Neural progenitor cell (in vitro differentiated cells): ENCODE measurements around the gene RANBP2. TPM values are rescaled to one million over a fixed set of nuclear protein-coding genes. Genes with fewer than 3 reads are reported as not detected.

Source experiments
- DNase-seq: peaks from one replicate; pipeline ENCODE4 v3.0.0-alpha.2; 2016; ENCODE audit warnings: low spot score
- H2AFZ ChIP-seq: fragments of 200-600 bp; sonication (generic); replicated peaks from 2 replicates; pipeline ENCODE4 v1.6.1; 2016; ENCODE audit warnings: antibody characterized with exemption
- H3F3A ChIP-seq: fragments of 200-600 bp; sonication (generic); 2 replicates; pipeline ENCODE4 v1.6.1; 2016; ENCODE audit warnings: antibody characterized with exemption, low read depth
- H3K27ac ChIP-seq: fragments of 200-600 bp; sonication (generic); 2 replicates; pipeline ENCODE4 v1.5.1; 2016; ENCODE audit warnings: mild to moderate bottlenecking
- H3K27me3 ChIP-seq: fragments of 200-600 bp; sonication (generic); 2 replicates; pipeline ENCODE4 v1.6.1; 2016; ENCODE audit warnings: mild to moderate bottlenecking, moderate library complexity
- H3K36me3 ChIP-seq: fragments of 200-600 bp; sonication (generic); 2 replicates; pipeline ENCODE4 v1.5.1; 2016
- H3K4me1 ChIP-seq: fragments of 200-600 bp; sonication (generic); 2 replicates; pipeline ENCODE4 v1.6.1; 2016; ENCODE audit warnings: mixed run types
- H3K4me2 ChIP-seq: fragments of 200-600 bp; sonication (generic); 2 replicates; pipeline ENCODE4 v1.6.1; 2016
- H3K4me3 ChIP-seq: fragments of 200-600 bp; sonication (generic); 2 replicates; pipeline ENCODE4 v1.5.1; 2016
- H3K79me2 ChIP-seq: fragments of 200-600 bp; sonication (generic); 2 replicates; pipeline ENCODE4 v1.6.1; 2016; ENCODE audit warnings: low read depth
- H3K9ac ChIP-seq: fragments of 200-600 bp; sonication (generic); 2 replicates; pipeline ENCODE4 v1.6.1; 2016
- H3K9me3 ChIP-seq: fragments of 200-600 bp; sonication (generic); 2 replicates; pipeline ENCODE4 v1.5.1; 2016; ENCODE audit warnings: low read depth
- H4K20me1 ChIP-seq: fragments of 200-600 bp; sonication (generic); 2 replicates; pipeline ENCODE4 v1.6.1; 2016; ENCODE audit warnings: low read depth
- H3K27ac Mint-ChIP-seq: 3 replicates; pipeline ENCODE4 v1.8.0; 2021; ENCODE audit warnings: mixed read lengths
- H3K27me3 Mint-ChIP-seq: 2 replicates; pipeline ENCODE4 v1.8.0; 2022; ENCODE audit warnings: low read depth, mild to moderate bottlenecking, inconsistent platforms, moderate library complexity, mixed read lengths; ENCODE audit not compliant: insufficient read depth
- H3K36me3 Mint-ChIP-seq: 3 replicates; pipeline ENCODE4 v1.8.0; 2021; ENCODE audit warnings: mixed read lengths
- H3K4me1 Mint-ChIP-seq: 3 replicates; pipeline ENCODE4 v1.8.0; 2021; ENCODE audit warnings: mixed read lengths
- H3K4me3 Mint-ChIP-seq: 3 replicates; pipeline ENCODE4 v1.8.0; 2021; ENCODE audit warnings: mild to moderate bottlenecking, moderate library complexity, mixed read lengths
- H3K9me3 Mint-ChIP-seq: 3 replicates; pipeline ENCODE4 v1.8.0; 2020; ENCODE audit warnings: mixed read lengths
- EZH2 ChIP-seq: fragments of 200-600 bp; sonication (generic); IDR thresholded peaks from 2 replicates; pipeline ENCODE4 v1.6.1; 2017; ENCODE audit warnings: antibody characterized with exemption, mild to moderate bottlenecking, moderate library complexity
- EZH2phosphoT487 ChIP-seq: fragments of 200-600 bp; sonication (generic); IDR thresholded peaks from 2 replicates; pipeline ENCODE4 v1.6.1; 2017; ENCODE audit warnings: antibody characterized with exemption
- total RNA-seq: library from RNA; depleted of rRNA; stranded (reverse); fragments of >200 nt; gene quantifications from 2 replicates; pipeline ENCODE4 v1.2.3, GENCODE V29; 2015; ENCODE audit warnings: low replicate concordance
- TF ChIP-seq, protein P1 (sequence below): fragments of 200-600 bp; sonication (generic); IDR thresholded peaks from 2 replicates; pipeline ENCODE4 v1.5.1; 2017; ENCODE audit warnings: antibody characterized with exemption, mild to moderate bottlenecking

The RANBP2 gene
- total RNA-seq, 1 donor from 2014 or later, result 109 TPM

GRCh38 chr2:108778857-108779256 lies 59.6 kb downstream of the RANBP2 start:
- Histone ChIP-seq H3K36me3 (peaks cover 22% of the 10 kb centered on the region), H3K4me2 (no peak overlapping the region), H3F3A (peaks cover 8% of the 10 kb centered on the region), H3K27me3 (no peaks in the 10 kb centered on the region), H4K20me1 (no peaks in the 10 kb centered on the region), H3K9me3 (no peaks in the 10 kb centered on the region), H3K27ac (no peak overlapping the region), H3K9ac (no peak overlapping the region), H3K4me1 (no peaks in the 10 kb centered on the region), H3K79me2 (peaks cover 2% of the 10 kb centered on the region), H3K4me3 (no peak overlapping the region), H2AFZ (no peak overlapping the region)
- TF ChIP-seq EZH2, result no peak
- TF ChIP-seq EZH2phosphoT487, result no peak
- TF ChIP-seq, protein P1, sequence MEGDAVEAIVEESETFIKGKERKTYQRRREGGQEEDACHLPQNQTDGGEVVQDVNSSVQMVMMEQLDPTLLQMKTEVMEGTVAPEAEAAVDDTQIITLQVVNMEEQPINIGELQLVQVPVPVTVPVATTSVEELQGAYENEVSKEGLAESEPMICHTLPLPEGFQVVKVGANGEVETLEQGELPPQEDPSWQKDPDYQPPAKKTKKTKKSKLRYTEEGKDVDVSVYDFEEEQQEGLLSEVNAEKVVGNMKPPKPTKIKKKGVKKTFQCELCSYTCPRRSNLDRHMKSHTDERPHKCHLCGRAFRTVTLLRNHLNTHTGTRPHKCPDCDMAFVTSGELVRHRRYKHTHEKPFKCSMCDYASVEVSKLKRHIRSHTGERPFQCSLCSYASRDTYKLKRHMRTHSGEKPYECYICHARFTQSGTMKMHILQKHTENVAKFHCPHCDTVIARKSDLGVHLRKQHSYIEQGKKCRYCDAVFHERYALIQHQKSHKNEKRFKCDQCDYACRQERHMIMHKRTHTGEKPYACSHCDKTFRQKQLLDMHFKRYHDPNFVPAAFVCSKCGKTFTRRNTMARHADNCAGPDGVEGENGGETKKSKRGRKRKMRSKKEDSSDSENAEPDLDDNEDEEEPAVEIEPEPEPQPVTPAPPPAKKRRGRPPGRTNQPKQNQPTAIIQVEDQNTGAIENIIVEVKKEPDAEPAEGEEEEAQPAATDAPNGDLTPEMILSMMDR, result no peak
- no peak for DNase-seq
- no peaks in the 10 kb centered on the region for H3K9me3 Mint-ChIP-seq
- peaks cover 22% of the 10 kb centered on the region for H3K36me3 Mint-ChIP-seq
- no peak overlapping the region for H3K27ac Mint-ChIP-seq
- no peak overlapping the region for H3K4me3 Mint-ChIP-seq
- H3K27me3 Mint-ChIP-seq, result no peaks in the 10 kb centered on the region
- no peaks in the 10 kb centered on the region for H3K4me1 Mint-ChIP-seq

DNA sequence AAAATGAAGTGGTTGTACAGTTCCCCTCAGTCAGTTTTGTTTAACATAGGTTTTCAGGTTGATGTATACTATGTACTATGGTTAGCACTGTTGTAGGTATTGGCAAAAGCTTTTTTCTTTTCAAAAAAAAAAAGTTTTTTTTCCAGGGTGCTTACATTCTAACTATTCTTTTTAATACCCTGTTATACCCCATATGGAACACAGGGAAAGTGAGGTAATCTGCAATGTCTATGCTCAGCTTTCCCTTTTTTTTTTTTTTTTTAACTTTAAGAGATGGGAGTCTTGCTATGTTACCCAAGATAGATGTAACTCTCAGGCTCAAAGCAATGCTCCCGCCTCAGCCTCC lies 66.7 kb downstream of the RANBP2 start:
- no peak for DNase-seq
- no peak overlapping the region for H2AFZ ChIP-seq
- no peaks in the 10 kb centered on the region for H3K9me3 ChIP-seq
- Mint-ChIP-seq H3K27me3 (peaks cover 2% of the 10 kb centered on the region), H3K36me3 (peaks cover 26% of the 10 kb centered on the region), H3K27ac (no peak overlapping the region), H3K4me3 (peak overlapping the region; percentile 99), H3K9me3 (no peaks in the 10 kb centered on the region), H3K4me1 (peaks cover 15% of the 10 kb centered on the region)
- peaks cover 42% of the 10 kb centered on the region for H3K79me2 ChIP-seq
- peaks cover 6% of the 10 kb centered on the region for H3K4me1 ChIP-seq
- H4K20me1 ChIP-seq, result no peaks in the 10 kb centered on the region
- H3K9ac ChIP-seq, result no peak overlapping the region
- no peak for TF ChIP-seq EZH2
- no peak for TF ChIP-seq EZH2phosphoT487
- TF ChIP-seq, protein P1, result no peak
- peak overlapping the region; percentile 77 for H3K27ac ChIP-seq
- peaks cover 30% of the 10 kb centered on the region for H3F3A ChIP-seq
- H3K4me2 ChIP-seq, result peak overlapping the region; percentile 93
- H3K4me3 ChIP-seq, result peak overlapping the region; percentile 66
- H3K36me3 ChIP-seq, result peaks cover 8% of the 10 kb centered on the region
- no peaks in the 10 kb centered on the region for H3K27me3 ChIP-seq

DNA sequence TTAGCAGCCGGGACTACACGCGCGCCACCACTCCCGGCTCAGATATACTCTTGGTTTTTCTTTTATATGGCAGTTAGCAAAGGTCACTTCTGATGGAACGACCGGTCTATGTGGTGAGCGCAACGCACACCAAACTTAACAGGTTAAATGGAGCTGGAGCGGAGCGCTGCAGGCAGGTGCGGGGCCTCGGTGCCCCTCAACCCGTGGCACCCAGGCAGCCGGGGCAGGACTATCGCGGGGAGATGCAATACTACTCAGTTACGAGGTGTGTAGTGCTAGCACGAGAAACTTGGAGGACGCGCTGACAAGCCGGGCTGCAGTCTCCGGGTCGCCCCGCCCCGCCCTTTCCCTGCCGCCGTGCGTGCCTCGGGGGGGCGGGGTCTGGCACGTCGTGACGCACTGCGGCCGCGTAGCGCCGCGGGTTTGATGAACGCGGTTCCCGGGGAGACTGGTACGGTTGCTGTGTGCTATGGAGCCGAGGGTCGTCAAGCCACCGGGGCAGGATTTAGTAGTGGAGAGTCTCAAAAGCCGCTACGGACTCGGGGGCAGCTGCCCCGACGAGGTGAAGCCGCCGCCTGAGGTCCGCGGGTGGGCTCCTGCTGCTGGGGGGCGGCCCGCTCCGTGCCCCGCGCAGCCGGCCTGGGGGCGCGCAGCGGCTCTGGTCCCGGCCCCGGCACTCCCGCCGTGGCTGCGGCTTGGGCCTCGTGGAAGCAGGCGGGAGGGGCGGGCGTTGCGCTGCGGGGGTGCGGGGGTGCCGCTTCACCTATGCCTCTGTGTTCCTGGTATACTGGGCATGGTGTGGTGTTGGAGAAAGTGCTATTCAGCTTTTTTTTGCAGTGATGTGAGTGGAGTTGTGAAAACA lies 67.3 kb downstream of the RANBP2 start, which contains the start of gene CCDC138:
TSS of gene CCDC138 (plus strand) at position 418 of the 862 bp plus-strand sequence. CDS start at position 470, 52 bp downstream.
- no peaks in the 10 kb centered on the region for H3K27me3 ChIP-seq
- H3F3A ChIP-seq, result peaks cover 28% of the 10 kb centered on the region
- peak within 1 kb of the TSS; percentile 69 for H3K27ac Mint-ChIP-seq
- peak within 1 kb of the TSS; percentile 62 for H3K9ac ChIP-seq
- H3K27ac ChIP-seq, result peak within 1 kb of the TSS; percentile 83
- peaks cover 14% of the 10 kb centered on the region for H3K36me3 ChIP-seq
- H3K79me2 ChIP-seq, result peaks cover 46% of the 10 kb centered on the region
- H3K4me2 ChIP-seq, result peak within 1 kb of the TSS; percentile 93
- peaks cover 6% of the 10 kb centered on the region for H3K4me1 ChIP-seq
- no peaks in the 10 kb centered on the region for H3K9me3 ChIP-seq
- TF ChIP-seq EZH2phosphoT487 (no peak), EZH2 (peak; percentile 39)
- peak within 1 kb of the TSS; percentile 80 for H2AFZ ChIP-seq
- no peaks in the 10 kb centered on the region for H3K9me3 Mint-ChIP-seq
- H3K4me3 Mint-ChIP-seq, result peak within 1 kb of the TSS; percentile 99
- peaks cover 2% of the 10 kb centered on the region for H3K27me3 Mint-ChIP-seq
- peak within 1 kb of the TSS; percentile 66 for H3K4me3 ChIP-seq
- peaks cover 15% of the 10 kb centered on the region for H3K4me1 Mint-ChIP-seq
- peaks cover 26% of the 10 kb centered on the region for H3K36me3 Mint-ChIP-seq
- DNase-seq, result peak; percentile 98
- H4K20me1 ChIP-seq, result no peaks in the 10 kb centered on the region

DNA sequence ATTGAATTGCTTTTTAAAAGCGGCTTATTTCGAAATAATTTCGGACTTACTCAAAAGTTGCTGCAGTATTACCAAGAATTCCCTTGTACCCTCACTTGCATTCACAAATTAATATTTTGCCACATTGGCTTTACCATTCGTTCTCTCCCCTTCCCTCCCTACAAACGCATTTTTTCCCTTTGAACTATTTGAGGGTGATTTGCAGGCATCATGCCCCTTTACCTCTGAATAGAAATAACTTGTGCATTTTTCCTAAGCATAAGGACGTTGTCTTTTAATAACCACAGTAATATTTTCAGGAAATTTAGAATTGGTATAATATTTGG lies 67.9 kb downstream of the RANBP2 start:
- Mint-ChIP-seq H3K9me3 (no peaks in the 10 kb centered on the region), H3K4me3 (peak overlapping the region; percentile 93), H3K27me3 (peaks cover 2% of the 10 kb centered on the region), H3K4me1 (peaks cover 15% of the 10 kb centered on the region), H3K36me3 (peaks cover 29% of the 10 kb centered on the region), H3K27ac (peak overlapping the region; percentile 65)
- no peaks in the 10 kb centered on the region for H4K20me1 ChIP-seq
- H3K4me2 ChIP-seq, result peak overlapping the region; percentile 93
- no peak overlapping the region for H3K27ac ChIP-seq
- peaks cover 24% of the 10 kb centered on the region for H3F3A ChIP-seq
- peaks cover 51% of the 10 kb centered on the region for H3K79me2 ChIP-seq
- no peaks in the 10 kb centered on the region for H3K27me3 ChIP-seq
- no peaks in the 10 kb centered on the region for H3K9me3 ChIP-seq
- peak overlapping the region; percentile 80 for H2AFZ ChIP-seq
- peaks cover 6% of the 10 kb centered on the region for H3K4me1 ChIP-seq
- TF ChIP-seq EZH2phosphoT487 (no peak), EZH2 (no peak)
- TF ChIP-seq, protein P1, result no peak
- peak overlapping the region; percentile 66 for H3K4me3 ChIP-seq
- peaks cover 20% of the 10 kb centered on the region for H3K36me3 ChIP-seq
- DNase-seq, result no peak
- peak overlapping the region; percentile 62 for H3K9ac ChIP-seq
